HG03066 (cell line): ENCODE measurements around the gene AGO3.

Source experiments
- ATAC-seq: cut with Tn5 transposase; IDR thresholded peaks from one replicate; pipeline ENCODE4 v1.9.1; 2021; ENCODE audit warnings: low read depth; ENCODE audit not compliant: unreplicated experiment

The AGO3 gene

DNA sequence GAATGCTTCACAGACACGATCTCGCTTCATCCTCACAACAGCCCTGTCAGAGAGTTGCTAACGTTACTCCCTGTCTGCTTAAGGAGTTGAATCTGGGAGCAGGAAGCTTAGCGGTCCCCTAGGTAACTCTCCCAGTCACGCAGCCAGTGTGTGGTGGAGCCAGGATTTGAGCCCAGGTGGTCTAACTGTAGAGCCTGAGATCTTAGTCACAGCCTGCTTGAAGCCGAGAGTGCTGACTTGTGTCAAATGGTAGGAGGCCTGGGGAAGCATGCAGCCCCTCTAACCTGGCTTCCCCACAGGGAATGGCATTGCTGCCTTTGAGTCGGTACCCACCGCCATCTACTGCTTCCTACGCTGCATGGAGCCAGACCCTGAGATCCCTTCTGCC is 161.9 kb downstream of the AGO3 start:
- ATAC-seq = no peak

DNA sequence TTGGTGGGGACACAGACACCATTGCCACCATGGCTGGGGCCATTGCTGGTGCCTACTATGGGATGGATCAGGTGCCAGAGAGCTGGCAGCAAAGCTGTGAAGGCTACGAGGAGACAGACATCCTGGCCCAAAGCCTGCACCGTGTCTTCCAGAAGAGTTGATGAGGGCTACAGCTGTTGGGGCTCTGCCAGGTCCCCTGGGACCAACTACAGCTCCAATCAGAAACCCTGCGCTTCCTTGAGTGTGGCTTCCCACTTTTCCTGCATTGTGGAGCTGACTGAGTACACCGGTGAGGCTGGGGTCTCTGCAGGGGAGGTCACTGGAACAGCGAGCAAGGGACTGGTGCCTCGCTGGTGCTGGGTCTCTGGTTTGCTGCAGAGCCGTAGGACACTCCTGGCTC is 162.3 kb downstream of the AGO3 start:
- no peak for ATAC-seq

DNA sequence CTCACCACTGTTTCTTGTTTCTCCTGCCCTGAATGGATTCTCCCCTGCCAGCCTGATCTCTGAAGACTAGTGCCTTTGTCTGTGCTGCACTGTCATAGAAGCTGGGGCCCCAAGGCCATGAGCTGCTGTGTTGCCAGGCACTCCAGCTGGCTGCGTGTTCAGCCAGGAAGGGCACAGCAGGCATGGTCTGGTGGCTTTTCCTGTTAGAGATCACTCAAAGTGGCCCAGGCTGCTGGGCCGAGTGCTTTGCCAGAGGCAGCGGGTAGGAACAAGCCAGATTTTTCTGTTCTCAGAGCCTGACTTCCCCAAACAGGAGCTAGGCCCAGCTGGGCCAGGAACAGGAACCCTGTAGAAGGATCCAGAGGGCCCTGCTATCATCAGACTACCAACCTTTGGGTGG is 163.0 kb downstream of the AGO3 start:
- ATAC-seq = no peak

DNA sequence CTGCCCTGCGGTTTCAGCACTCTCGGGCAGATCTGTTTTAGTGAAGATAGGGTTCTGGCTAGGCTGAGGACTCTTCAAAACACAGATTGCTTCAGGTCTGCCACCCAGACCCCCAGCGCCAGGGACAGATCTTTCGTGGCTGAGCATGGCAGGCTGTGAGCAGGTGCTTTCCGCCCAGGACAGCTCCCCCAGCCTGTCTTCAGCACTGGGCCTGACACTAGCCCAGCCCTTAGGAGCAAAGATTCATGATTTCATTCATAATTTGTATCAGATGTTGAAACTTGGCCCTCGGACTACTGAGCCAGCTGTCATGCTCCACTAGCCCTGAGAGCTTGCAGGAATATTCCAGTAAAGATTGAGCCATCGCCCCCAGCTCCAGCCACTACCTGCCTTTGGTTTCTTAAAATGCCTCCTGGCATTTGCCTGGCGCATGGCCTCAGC is 163.7 kb downstream of the AGO3 start:
- no peak for ATAC-seq

DNA sequence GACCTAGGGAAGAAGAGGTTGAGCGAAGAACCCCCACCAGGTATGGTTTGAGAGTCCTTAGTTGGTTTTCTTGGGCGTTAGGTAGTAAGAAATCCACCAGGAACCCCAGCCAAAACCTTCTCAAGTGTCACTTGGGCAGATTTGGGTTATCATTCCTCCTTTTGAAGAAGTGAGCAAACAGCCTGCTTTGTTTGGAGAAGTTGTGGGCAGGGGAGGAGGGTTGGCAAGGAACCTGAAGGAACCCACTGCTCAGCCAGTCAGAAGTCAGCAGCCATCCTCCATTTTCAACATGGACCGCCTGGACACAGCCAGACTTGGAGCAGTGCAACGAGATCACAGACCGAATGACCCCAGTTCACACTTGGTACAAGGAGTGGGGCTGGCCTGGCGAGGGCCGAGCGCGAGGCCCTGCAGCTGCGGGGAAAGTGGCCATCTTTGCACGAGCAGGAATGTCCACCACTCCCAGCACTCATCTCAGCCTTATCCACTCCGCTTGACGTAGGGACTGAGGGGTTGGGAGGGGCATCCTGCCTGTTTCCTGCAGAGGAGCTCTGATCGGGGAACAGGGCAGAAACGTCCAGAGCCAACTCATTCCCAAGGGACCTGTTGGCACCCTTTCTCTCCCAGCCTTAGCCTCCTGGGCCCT is 165.0 kb downstream of the AGO3 start:
- ATAC-seq = no peak

DNA sequence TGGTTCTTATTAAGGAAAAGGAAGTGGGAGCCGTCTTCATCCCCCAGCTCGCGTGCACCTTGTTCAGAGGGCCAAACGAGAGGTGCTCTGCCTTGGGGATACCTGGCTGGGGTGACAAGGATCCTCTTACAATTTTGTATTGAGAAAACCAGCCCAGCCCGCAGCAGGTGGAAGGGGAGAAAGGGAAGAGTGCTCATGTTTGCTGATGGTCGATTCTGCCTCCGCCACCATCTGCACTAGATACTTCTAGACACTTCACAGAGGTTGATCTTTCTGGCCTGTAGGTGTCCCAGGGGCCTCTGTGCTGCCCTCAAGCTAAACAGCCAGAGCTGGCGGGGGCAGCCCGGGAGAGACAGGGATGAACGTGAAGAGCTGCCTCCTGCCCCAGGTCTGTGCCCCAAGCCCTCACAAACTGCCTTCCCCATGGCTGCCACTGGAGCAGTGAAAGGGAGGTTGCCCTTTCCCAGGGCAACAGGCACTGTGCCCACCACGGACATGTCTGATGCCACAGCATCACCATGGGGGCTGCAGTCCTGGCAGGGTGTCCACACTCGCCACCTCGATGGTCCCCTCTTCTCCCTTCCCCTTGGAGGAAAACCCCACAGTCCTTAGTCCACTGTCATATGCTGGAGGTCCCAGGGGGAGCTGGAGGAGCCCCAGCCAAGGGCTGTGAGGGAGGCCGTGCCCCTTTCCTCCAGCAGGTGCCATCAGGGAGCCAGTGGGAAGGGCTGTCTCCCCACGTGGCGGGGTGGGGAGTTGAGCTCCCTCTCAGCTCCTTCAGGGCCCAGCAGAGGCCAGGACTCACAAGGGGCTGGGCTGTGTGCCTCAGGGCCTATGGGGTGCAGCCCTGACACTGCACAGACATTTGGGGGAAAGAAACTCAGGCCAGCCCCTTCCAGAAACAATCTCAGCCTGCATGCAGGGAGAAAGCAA is 165.9 kb downstream of the AGO3 start:
- ATAC-seq = no peak

DNA sequence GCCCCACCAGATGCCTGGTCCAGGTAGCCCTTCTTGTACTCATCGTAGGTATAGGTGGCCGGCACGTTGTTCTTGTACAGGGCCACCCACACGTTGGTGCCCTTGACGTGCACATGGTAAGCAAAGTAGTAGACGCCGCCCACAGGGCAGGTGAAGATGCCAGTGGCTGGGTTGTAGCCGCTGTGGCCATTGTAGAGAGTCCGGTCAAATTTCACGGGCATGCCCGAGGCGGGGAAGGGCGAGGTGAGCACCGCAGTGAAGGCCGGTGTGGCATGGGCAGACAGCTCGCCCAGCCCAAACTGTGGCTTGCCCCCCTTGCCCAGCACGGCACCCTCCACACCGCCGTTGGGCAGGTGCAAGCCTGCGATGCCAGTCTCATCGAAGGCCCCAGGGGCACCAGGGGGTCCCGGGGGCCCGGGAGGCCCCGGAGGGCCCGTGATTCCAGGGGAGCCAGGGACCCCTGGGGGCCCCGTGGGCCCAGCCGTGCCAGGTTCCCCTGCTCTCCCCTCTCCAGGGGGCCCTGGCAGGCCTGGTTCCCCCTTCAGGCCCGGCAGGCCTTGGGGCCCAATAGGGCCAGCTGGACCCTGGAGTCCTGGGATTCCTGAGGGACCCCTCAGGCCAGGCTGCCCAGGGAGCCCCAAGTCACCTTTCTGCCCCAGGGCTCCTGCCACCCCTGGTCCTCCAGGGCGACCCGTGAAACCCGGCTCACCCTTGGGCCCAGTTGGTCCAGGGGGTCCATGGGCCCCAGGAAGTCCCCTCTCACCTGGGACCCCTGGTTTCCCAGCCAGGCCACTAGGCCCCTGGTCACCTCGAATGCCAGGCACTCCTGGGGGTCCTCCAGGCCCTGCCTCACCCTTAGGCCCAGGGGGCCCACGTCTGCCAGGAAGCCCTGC is 167.0 kb downstream of the AGO3 start:
- no peak for ATAC-seq

DNA sequence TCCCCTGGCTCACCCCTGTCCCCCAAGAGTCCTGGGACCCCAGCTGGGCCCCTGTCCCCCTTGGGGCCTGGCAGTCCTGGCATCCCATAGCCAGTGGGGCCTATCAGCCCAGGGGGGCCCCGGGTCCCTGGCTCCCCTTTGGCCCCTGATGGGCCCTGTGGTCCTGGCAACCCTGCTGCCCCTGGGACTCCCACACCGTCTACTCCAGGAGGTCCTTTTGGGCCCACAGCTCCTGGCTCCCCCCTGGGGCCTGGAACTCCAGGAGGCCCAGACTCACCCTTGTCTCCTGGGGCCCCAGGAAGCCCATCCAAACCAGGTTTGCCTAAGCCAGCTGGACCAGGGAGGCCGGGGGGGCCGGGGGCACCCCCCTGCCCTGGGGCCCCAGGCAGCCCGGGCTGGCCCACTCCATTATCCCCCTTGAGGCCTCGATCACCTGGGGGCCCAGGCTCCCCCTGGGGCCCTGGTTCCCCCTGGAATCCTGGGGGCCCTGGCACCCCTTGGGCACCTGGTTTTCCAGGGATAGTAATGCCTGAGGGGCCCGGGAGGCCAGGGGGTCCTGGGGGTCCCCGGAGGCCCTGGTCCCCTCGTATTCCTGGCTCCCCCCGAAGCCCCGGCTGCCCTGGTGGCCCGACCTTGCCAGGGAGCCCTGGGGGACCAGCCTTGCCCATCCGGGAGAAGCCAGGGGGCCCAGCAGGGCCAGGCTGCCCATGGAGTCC is 167.9 kb downstream of the AGO3 start:
- no peak for ATAC-seq

DNA sequence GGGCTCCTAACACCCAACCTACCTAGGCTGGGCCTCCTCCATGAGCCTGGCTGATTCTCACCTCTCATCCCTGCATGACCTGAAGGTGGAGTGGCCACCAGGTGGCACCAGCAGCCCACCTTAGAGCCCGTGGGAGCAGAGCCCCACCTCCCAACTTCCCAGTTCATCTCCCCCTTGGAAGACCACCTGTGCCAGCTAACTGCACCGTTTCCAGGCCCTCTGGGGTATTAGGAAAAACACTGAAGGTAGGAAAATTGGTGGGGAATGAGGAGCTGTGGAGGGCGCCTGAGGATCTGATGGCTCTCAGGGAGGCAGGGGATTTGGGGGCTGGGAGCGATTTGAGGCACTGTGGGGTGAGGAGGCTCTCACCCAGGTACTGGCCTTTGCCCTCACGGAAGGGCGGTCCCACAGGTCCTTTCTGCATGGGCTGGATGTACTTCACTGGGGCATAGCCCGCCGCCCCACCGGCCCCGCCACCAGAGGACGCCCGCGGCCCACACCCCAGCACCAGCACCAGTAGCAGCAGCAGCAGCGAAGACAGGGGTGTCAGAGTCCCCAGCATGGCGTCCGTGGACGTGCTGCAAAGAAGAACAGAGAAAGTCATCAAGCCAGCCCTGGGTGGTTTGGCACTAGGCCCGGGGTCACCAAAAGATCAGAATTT is 168.9 kb downstream of the AGO3 start:
- ATAC-seq = no peak

DNA sequence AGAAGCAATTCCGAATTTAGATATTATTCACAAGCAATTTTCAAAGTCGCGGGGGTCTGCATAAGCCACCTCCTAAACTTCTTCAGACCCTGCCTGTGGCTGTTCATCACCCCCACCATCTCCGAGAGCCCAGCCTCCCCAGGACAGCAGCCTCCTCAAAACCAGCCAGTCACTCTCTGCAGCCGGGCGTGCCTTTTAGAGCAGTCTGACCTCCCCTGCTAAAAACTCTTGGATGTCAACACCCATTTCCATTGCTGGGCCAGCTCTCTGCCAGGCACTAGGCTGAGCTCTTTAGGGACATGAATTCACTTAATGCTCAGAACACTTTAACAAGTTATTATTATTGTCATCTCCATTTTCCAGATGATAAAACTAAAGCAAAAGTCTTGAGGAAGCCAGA is 169.5 kb downstream of the AGO3 start:
- ATAC-seq = no peak

DNA sequence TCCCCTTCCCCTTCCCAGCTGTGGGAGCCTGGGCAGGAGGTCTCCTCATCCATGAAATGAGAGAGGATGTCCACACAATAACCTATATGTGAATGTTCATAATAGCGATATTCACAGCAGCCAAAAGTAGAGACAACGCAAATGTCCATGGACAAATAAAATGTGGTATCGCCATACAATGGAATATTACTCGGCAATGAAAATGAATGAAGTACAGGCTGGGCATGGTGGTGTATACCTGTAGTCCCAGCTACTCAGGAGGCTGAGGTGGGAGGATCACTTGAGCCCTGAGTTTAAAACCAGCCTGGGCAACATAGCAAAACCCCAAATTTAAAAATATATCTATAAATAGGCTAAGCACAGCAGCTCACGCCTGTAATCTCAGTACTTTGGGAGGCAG is 170.6 kb downstream of the AGO3 start:
- ATAC-seq = no peak

DNA sequence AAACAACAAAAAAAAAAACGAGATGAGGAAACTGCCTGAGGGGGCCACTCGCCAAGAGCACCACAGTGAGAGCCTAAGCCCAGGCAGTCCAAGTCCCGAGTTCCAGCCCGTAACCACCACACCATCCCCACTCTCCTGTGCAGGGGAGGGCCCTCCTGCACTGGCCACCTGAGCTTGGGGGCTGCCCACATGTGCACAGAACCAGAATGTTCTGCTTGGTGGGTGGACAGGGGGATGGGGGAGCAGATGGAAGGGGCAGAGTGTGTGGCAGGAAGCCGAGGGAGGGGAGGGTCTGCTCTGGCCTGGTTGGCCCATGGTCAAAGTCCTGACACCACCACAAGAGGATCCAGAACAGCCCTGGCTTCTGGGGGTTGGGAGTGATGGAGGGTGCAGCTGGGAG is 175.4 kb downstream of the AGO3 start:
- no peak for ATAC-seq

DNA sequence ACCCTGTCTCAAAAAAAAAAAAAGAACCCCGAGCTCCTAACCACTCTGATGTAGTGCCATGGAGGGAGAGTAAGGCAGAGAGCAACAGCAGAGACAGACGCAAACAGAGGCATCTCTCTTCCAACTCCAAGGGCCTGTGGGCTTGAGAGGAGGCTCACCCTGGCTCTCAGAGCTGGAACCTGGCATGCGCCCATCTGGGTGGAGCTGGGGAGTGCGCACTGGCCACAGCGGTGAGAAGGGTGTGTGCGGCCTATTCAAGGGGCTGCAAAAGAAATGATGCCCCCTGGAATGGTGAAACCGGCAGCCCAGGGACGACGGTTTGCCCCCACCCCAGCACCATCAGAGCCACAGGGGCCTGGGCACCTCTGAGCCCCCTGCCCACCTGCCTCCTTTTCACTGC is 176.5 kb downstream of the AGO3 start:
- ATAC-seq = no peak

DNA sequence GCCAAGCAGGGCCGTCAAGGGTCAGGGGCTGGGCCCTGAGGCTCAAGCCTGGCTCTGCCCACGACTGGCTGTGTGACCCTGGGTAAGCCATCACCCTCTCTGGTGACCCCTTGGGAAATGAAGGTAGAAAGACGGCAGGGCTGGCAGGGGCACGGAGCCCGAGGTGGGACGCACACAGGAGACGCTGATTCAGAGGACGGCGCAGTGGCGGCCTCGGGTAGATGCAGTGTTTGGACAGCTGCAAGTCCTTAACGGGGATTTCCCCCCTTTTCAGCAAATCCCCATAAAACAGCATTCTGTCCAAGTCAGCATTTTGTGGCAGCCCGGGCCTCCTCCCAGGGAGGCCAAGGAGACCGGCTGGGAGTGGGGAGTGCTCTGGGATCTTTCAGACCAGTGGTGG is 177.4 kb downstream of the AGO3 start:
- ATAC-seq = no peak

DNA sequence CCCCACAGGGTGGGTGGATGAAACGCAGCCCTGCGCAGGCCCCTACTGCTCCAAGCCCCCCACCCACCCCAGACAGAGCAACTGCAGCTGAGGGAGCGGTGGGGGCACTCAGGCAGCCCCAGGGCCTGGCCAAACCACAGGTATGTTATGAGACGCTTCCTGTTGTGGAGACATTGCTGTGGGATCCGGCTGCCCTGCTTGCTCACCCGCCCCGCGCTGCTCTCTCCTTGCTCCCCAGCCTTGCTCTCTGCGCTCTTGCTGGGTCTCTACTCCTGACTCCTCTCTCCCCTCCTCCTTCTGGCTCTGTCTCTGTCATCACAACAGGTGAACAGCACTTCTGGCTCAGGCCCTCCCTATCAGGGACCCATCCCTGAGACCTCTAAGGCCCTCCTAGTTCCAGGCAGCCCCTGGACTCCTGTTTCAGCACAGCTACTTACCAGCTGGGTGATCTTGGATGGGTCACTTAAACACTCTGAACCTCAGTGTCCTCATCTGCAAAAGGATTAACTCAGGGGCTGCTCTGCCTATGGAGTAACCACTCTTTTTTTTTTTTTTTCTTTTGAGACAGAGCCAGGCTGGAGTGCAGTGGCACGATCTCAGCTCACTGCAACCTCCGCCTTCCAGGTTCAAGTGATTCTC is 178.3 kb downstream of the AGO3 start:
- no peak for ATAC-seq

DNA sequence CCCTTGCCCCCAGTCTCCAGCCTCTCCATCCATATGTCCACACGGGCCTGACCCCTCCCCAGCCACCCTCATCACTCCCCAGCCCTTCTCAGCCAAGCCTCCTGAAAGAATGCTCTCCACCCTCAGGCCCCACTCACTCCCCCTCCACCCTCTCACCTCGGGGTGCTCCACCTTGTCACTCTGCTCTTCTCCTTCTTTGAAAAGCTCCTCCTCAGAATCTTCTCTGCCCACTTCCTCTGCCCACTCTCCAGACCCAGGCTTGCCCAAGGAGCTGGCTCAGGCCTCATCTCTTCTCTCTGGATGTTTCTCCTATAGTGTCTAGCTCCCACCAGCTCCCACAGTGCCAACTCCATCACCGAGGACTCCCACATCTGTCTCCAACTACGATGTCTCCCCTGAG is 180.2 kb downstream of the AGO3 start:
- ATAC-seq = no peak

DNA sequence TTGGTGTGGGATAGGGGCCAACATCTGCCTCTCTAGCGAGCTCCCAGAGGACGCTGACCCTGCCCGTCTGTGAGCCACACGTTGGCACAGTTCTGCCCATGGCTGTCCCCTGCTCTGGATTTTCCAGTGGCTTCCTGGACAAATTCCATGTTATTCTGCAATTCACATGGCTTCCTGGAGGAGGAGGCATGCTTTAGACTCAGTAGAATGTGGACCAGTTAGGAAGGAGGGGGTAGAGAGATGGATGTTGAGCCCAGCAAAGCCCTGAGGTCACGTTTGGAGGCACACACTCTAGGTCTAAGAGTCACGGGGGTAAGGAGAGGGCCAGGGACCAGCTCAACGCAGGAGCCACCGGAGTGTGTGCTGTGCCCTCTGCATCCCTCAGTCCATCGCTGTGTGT is 181.9 kb downstream of the AGO3 start:
- no peak for ATAC-seq

DNA sequence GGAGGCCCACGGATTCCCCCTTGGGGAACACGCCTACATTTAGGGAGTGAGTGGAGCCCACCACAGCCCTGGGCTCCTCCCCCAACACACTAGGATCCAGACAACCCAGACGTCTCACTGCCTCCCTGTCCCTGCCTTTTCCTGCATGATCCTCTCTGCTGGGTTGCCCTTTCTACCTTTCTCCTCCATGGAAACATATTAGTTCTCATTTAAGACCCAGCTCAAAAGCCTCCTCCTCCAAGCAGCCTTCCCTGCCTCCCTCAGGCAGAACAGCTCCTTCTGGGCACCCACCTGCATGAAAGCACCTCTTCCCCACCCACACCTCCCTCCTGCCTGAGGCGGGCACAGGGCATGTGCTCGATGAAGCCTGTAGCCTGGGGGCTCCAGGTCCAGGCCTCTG is 183.5 kb downstream of the AGO3 start:
- no peak for ATAC-seq

DNA sequence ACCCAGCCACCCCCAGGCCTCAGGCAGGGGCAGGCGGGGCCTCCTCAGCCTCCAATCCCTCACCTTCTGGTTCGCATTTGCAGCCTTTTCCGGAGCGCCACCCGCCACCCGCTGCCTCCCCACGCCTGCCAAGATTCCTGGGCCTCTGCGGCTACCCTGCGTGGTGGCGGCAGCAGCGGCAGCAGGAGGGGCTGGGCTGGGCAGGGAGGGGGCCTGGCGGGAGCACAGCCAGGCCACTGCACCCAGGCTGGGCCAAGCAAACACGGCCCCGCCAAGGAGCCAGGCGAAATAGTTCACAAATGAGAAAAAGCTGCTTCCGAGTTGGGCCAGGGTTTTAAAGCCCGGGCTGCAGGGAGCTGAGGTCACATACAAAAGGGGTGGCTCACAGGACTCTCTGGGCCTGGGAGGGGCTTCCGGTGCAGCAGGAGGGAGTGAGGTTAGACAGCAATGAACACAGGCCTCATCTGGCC is 184.3 kb downstream of the AGO3 start:
- ATAC-seq = no peak
